ENCODE data around the gene MAN2B2. TPM values are rescaled to one million over a fixed set of nuclear protein-coding genes. Genes with fewer than 3 reads are reported as not detected.

The MAN2B2 gene
- total RNA-seq, 1 experiment from 2014 or later, result 5.9 TPM

DNA sequence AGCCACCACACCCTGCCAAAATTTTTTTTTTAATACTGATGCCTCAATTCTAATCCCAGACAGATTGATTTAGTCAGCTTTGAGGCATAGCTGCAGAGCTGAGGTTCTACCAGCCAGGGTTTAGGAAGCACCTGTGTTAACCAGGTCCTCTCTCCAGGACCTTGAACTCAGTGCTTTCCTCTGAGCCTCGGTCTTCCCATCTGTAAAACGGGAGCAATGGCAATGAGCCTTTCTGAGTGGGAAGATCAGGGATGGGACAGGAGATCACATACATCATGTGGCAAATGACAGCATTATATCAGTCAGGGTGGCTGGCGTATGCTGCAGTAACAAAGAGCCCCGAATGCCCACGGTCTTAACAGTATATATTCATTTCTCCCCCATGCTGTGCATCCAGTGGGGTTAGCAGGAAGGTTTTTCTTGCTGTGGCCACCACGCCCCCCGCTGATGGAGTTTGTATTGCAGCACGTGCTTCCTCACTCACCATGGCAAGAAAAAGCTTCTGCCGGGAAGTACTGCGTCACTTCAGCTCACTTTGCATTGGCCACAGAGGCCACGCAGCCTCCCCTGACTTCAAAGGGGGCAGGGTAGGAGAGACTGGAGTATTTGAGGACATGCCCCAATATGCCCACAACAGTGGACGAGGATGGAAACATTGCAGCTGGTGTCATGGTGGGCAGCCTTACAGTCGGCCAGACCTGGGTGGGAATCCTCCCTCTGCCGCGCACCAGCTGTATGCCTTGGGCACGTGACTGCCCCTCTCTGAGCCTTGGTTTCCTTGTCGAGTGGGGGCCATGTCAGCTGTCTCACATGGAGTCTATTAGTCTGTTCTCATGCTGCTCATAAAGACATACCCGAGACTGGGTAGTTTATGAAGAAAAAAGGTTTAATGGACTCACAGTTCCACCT is 41.4 kb downstream of the MAN2B2 start:
- Histone ChIP-seq H4K5ac (ENCODE audit: insufficient read length, low read depth, low read length) (no peak overlapping the region), H3T11ph (ENCODE audit: low read length) (no peak overlapping the region), H3K27ac (ENCODE audit: insufficient read length, low read depth, low read length) (no peak overlapping the region), H2BK12ac (ENCODE audit: insufficient read length, low read depth, low read length) (no peak overlapping the region), H2BK15ac (ENCODE audit: low read depth, low read length) (no peak overlapping the region), H3K56ac (ENCODE audit: insufficient read length, low read depth, low read length) (no peak overlapping the region), H3K4me2 (ENCODE audit: insufficient read depth, insufficient read length, low read length) (no peak overlapping the region), H2AFZ (ENCODE audit: low read length) (no peak overlapping the region), H3K23ac (ENCODE audit: insufficient read length, low read depth, low read length) (no peak overlapping the region), H3K27me3 (ENCODE audit: insufficient read depth, low read length) (no peaks in the 10 kb centered on the region; the same call in 1 of the 2 replicates), H3K4me1 (ENCODE audit: insufficient read depth, low read length) (no peaks in the 10 kb centered on the region), H4K8ac (replicated peaks; ENCODE audit: insufficient read length, low read depth, low read length) (no peak overlapping the region), H3K79me2 (ENCODE audit: insufficient read depth, low read length) (no peaks in the 10 kb centered on the region), H4K91ac (ENCODE audit: insufficient read length, low read depth, low read length) (no peak overlapping the region), H2BK120ac (ENCODE audit: low read depth, low read length, poor library complexity, severe bottlenecking) (no peak overlapping the region), H3K23me2 (ENCODE audit: insufficient read length, low read depth, low read length, poor library complexity, severe bottlenecking) (no peaks in the 10 kb centered on the region), H3K4ac (ENCODE audit: low read depth, low read length) (no peak overlapping the region), H2AK5ac (ENCODE audit: insufficient read length, low read length) (no peak overlapping the region), H2BK20ac (ENCODE audit: low read depth, low read length, poor library complexity, severe bottlenecking) (no peak overlapping the region), H4K20me1 (ENCODE audit: control insufficient read depth, insufficient read depth, insufficient read length) (no peaks in the 10 kb centered on the region), H3K14ac (ENCODE audit: insufficient read depth, low read length) (no peak overlapping the region), H2BK5ac (ENCODE audit: insufficient read length, low read length) (no peak overlapping the region), H3K9me3 (ENCODE audit: control insufficient read depth, low read depth, low read length) (no peaks in the 10 kb centered on the region), H3K9ac (ENCODE audit: extremely low read depth, insufficient read length, low read length) (no peak overlapping the region), H3K79me1 (ENCODE audit: insufficient read depth, low read depth, low read length, poor library complexity, severe bottlenecking) (no peaks in the 10 kb centered on the region), H3K18ac (ENCODE audit: insufficient read length, low read depth, low read length) (no peak overlapping the region)
- WGBS (ENCODE audit: extremely low coverage, insufficient read length, low lambda C conversion rate), result no CpG with 5 or more reads among the region's 18 CpGs
- TF ChIP-seq CTCF (conservative IDR thresholded peaks at IDR 0.05), result no peak
- H3K9me3 Mint-ChIP-seq, result no peaks in the 10 kb centered on the region
- H3K4me3 Mint-ChIP-seq, result no peak overlapping the region
- no peak for DNase-seq
- H3K27ac Mint-ChIP-seq, result no peak overlapping the region
- peaks cover 9 to 30% (median 11%) of the 10 kb centered on the region in 3 experiments; a peak in 6 of 7 replicates for H3K36me3 Mint-ChIP-seq (ENCODE audit: insufficient read depth in 1 of 3, low read depth in 3 of 3)
- H3K27me3 Mint-ChIP-seq (ENCODE audit: low read depth), result no peaks in the 10 kb centered on the region; the same call in 1 of the 2 replicates
- no peaks in the 10 kb centered on the region for H3K4me1 Mint-ChIP-seq

All from H9 (cell line).